MG63 (cell line): ENCODE data around the gene SMPX. TPM values are rescaled to one million over a fixed set of nuclear protein-coding genes. Genes with fewer than 3 reads are reported as not detected.

Source experiments
- DNase-seq: peaks from one replicate; pipeline ENCODE4 v3.0.0-alpha.2; 2020
- H3K27me3 ChIP-seq: fragments of 250-450 bp; sonication (Bioruptor Pico); 2 replicates; pipeline ENCODE4 v1.5.1; 2020; ENCODE audit warnings: mild to moderate bottlenecking, moderate library complexity
- H3K36me3 ChIP-seq: fragments of 250-450 bp; sonication (Bioruptor Pico); 2 replicates; pipeline ENCODE4 v1.5.1; 2020; ENCODE audit warnings: mild to moderate bottlenecking, moderate library complexity
- H3K4me3 ChIP-seq: fragments of 250-450 bp; sonication (Bioruptor Pico); 2 replicates; pipeline ENCODE4 v1.5.1; 2020; ENCODE audit warnings: mild to moderate bottlenecking, moderate library complexity
- H3K9me3 ChIP-seq: fragments of 250-450 bp; sonication (Bioruptor Pico); 2 replicates; pipeline ENCODE4 v1.5.1; 2020; ENCODE audit warnings: mild to moderate bottlenecking, moderate library complexity
- total RNA-seq: library from RNA; depleted of rRNA; stranded (reverse); fragments of >200 nt; shearing (Covaris generic); gene quantifications from 2 replicates; pipeline ENCODE4 v1.2.3, GENCODE V29; 2014; ENCODE audit warnings: low replicate concordance

The SMPX gene
- total RNA-seq, 1 experiment from 2014 or later: not detected

- H3K4me3 ChIP-seq: no peak overlapping the region
- no peaks in the 10 kb centered on the region for H3K36me3 ChIP-seq
- DNase-seq: no peak
- no peaks in the 10 kb centered on the region for H3K9me3 ChIP-seq
- H3K27me3 ChIP-seq: no peaks in the 10 kb centered on the region
Measured at GRCh38 chrX:21730026-21730425, 27.9 kb downstream of the SMPX start.

- Histone ChIP-seq H3K36me3 (no peaks in the 10 kb centered on the region), H3K4me3 (no peak overlapping the region), H3K9me3 (no peaks in the 10 kb centered on the region), H3K27me3 (no peaks in the 10 kb centered on the region)
- DNase-seq: no peak
Measured at GRCh38 chrX:21728276-21728968, 29.5 kb downstream of the SMPX start.

DNA sequence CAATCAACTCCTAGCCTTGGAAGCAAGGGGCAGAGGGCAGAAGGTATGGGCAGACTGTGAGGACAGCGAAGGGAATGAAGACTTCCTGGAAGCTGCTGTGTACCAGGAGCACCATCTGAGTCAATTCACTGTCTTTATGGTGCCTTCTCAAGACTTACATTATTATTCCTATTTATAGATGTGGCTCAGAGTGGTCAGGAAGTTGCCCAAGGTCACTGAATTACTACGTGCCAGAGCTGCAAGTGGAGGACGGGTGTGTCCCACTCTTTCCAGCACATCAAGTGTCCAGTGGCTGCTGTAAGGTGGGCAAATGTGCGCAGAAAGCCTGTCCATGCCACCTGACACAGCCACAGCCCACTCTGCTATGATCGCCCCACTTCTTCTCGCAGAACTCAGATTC lies 32.0 kb downstream of the SMPX start:
- Histone ChIP-seq H3K27me3 (no peaks in the 10 kb centered on the region), H3K4me3 (no peak overlapping the region), H3K9me3 (no peaks in the 10 kb centered on the region), H3K36me3 (no peaks in the 10 kb centered on the region)
- DNase-seq: no peak

- no peaks in the 10 kb centered on the region for H3K9me3 ChIP-seq
- no peak for DNase-seq
- H3K27me3 ChIP-seq: no peaks in the 10 kb centered on the region
- no peaks in the 10 kb centered on the region for H3K36me3 ChIP-seq
- H3K4me3 ChIP-seq: no peak overlapping the region
Measured at GRCh38 chrX:21725496-21725895, 32.4 kb downstream of the SMPX start.

DNA sequence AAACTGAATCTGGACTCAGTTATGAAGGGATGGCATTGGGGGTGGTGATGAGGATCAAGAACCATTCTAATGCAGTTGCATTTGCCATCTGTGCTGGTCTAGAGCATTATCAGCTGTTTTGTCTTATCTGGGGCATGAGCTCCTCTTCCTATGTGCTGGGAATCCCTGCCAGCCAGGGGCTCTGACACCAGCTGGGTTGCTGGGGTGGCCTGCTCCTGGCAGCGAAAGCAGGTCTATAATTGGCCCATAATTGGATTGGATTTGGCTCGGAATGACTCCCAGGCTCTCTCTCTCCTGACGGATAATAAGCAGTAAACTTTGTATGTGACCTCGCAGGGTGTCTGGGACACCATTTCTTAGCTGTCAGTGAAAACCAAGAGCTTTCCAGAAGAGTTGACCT lies 34.1 kb downstream of the SMPX start:
- H3K4me3 ChIP-seq: no peak overlapping the region
- H3K36me3 ChIP-seq: no peaks in the 10 kb centered on the region
- no peak for DNase-seq
- H3K27me3 ChIP-seq: no peaks in the 10 kb centered on the region
- H3K9me3 ChIP-seq: no peaks in the 10 kb centered on the region

GRCh38 chrX:21723084-21723483 lies 34.8 kb downstream of the SMPX start:
- Histone ChIP-seq H3K36me3 (no peaks in the 10 kb centered on the region), H3K4me3 (no peak overlapping the region), H3K9me3 (no peaks in the 10 kb centered on the region), H3K27me3 (no peaks in the 10 kb centered on the region)
- no peak for DNase-seq

GRCh38 chrX:21721195-21721594 lies 36.7 kb downstream of the SMPX start:
- Histone ChIP-seq H3K9me3 (no peaks in the 10 kb centered on the region), H3K4me3 (no peak overlapping the region), H3K36me3 (no peaks in the 10 kb centered on the region), H3K27me3 (no peaks in the 10 kb centered on the region)
- no peak for DNase-seq

DNA sequence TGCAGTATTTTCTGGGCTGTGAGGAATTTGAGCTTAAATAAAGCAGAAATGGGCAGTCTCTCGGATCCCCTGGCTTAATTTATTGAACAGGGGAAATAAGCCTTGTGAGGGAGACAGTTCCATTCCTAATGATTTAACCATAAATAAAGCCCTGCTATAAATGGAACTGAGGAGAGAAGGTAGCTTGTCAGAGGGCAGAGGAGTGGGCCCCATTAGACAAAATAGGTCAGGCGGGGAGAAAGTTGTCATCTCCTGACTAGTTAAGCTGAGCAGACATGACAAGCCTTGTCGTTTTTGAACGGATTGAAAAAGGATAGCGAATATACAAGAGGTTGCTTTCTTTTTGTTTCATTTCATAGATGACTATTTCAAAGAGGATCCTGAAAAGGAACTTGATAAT lies 39.3 kb downstream of the SMPX start:
- Histone ChIP-seq H3K4me3 (no peak overlapping the region), H3K36me3 (no peaks in the 10 kb centered on the region), H3K27me3 (no peaks in the 10 kb centered on the region), H3K9me3 (no peaks in the 10 kb centered on the region)
- no peak for DNase-seq

GRCh38 chrX:21717802-21718201 lies 40.1 kb downstream of the SMPX start:
- no peak overlapping the region for H3K4me3 ChIP-seq
- DNase-seq: no peak
- H3K9me3 ChIP-seq: no peaks in the 10 kb centered on the region
- no peaks in the 10 kb centered on the region for H3K27me3 ChIP-seq
- no peaks in the 10 kb centered on the region for H3K36me3 ChIP-seq

- no peak for DNase-seq
Measured at GRCh38 chrX:21715825-21716224, 42.1 kb downstream of the SMPX start.

DNA sequence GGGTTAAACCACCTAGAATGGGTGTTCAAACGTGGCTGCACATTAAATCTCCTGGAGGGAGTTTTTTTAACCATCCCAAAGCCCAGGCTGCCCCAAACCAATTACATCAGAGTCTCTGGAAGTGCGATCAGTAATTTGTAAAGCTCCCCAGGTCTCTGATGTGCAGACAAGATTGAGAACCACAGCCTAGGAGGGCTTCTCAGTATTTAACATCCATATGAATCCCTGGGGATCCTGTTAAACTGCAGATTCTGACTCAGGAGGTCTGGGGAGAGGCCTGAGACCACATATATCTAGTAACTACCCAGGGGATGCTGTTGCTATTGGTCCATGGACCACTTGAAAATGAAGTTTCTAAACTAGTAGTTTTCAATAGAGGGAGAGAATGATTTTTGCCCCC lies 42.6 kb downstream of the SMPX start:
- DNase-seq: no peak
- H3K4me3 ChIP-seq: no peak overlapping the region
- H3K36me3 ChIP-seq: no peaks in the 10 kb centered on the region
- H3K27me3 ChIP-seq: no peaks in the 10 kb centered on the region
- no peaks in the 10 kb centered on the region for H3K9me3 ChIP-seq

More at GRCh38 chrX:21715825-21716224, 42.1 kb downstream of the SMPX start:
- Histone ChIP-seq H3K4me3 (no peak overlapping the region), H3K36me3 (no peaks in the 10 kb centered on the region), H3K27me3 (no peaks in the 10 kb centered on the region), H3K9me3 (no peaks in the 10 kb centered on the region)

DNA sequence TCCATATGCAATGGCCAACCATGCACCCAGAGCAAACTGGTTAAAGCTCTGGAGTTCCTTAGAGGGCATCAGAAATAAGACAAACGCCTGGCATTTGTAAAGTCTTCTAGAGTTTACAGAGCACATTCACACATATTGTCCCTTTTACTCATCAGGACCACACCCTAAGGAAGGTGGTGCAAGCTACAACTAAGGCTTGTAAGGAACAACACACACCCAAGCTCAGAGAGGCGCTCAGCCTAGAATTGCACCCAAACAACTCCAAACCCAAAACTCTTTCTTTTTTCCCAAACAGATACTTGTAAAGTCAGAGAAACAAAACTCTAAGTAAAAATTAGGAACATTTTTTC lies 46.1 kb downstream of the SMPX start:
- H3K9me3 ChIP-seq: no peaks in the 10 kb centered on the region
- H3K27me3 ChIP-seq: no peaks in the 10 kb centered on the region
- H3K36me3 ChIP-seq: no peaks in the 10 kb centered on the region
- no peak for DNase-seq
- no peak overlapping the region for H3K4me3 ChIP-seq

DNA sequence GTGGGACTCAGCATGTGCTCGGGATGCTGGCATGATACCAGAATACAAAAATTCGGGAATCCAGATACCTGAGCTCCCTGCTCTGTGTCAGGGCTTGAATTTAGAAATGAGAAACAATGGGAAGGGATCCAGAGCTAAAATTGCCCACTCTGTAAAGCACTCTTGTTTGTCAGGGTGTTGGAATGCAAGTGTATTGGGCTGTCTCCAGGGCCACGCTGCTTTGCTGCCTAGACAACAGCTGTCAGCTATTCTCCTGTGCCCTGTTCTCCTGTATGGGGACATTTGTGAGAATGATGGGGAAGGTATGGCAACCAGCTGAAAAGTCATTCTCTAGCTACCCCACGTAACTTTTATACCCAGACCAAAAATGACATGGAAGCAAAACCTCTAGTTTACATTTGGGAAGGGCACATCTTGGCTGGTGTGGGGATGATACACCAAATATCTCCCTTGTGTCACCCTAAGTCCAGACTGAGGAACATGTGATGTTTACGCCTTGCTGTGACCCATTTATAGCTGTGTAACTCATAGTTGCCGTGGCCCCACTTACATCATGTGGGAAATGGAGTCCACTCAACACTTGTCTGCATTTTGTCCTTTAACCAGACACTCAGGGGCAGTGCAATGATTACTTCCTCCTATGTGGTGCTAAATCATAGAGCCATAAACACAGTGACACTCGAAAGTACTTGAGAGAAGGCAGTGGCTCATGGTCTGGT lies 46.6 kb downstream of the SMPX start:
- Histone ChIP-seq H3K4me3 (no peak overlapping the region), H3K36me3 (no peaks in the 10 kb centered on the region), H3K27me3 (no peaks in the 10 kb centered on the region), H3K9me3 (no peaks in the 10 kb centered on the region)
- DNase-seq: no peak

- H3K27me3 ChIP-seq: no peaks in the 10 kb centered on the region
- DNase-seq: no peak
- no peaks in the 10 kb centered on the region for H3K9me3 ChIP-seq
- no peaks in the 10 kb centered on the region for H3K36me3 ChIP-seq
- H3K4me3 ChIP-seq: no peak overlapping the region
Measured at GRCh38 chrX:21708116-21708515, 49.8 kb downstream of the SMPX start.

DNA sequence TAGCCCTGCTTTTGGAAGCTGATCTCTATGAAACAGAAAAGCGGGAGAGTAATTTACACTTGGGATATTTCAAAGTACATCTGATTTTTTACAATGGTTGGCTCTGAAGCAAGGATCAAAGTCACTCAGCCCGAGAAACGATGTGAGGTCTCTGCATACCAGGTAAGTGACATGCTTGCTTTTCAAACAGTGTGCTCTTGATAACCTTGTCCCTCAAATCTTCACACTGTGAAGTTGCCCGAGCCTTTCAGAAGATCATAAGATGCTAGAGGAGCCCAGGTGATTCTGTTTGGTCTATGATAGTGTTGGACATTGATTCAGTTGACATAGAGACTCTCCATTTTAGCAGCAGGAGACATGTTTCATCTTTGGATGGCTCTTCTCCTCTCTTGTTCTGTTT lies 52.7 kb downstream of the SMPX start:
- no peak for DNase-seq
- no peak overlapping the region for H3K4me3 ChIP-seq
- H3K9me3 ChIP-seq: no peaks in the 10 kb centered on the region
- H3K36me3 ChIP-seq: no peaks in the 10 kb centered on the region
- no peaks in the 10 kb centered on the region for H3K27me3 ChIP-seq

DNA sequence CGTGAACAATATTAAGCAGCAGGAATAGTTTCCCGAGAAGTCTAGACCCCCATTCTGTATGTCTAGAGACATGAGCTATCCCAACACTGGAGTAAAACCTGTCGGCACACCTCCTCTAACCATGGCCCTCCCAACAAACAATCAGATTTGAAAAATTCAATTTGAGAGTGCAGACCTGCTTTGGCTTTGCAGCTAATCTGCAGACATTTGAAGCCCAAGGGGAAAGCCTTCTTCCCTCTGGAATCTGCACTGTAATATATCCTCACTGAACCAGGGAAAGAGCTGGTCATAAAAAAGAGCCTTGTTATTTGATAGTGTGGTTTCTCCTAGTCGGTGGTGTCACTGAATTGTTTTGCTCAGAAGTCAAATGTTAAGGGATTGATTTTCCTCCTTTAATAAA lies 55.2 kb downstream of the SMPX start:
- H3K9me3 ChIP-seq: no peaks in the 10 kb centered on the region
- H3K27me3 ChIP-seq: no peaks in the 10 kb centered on the region
- no peak for DNase-seq
- no peak overlapping the region for H3K4me3 ChIP-seq
- H3K36me3 ChIP-seq: no peaks in the 10 kb centered on the region

DNA sequence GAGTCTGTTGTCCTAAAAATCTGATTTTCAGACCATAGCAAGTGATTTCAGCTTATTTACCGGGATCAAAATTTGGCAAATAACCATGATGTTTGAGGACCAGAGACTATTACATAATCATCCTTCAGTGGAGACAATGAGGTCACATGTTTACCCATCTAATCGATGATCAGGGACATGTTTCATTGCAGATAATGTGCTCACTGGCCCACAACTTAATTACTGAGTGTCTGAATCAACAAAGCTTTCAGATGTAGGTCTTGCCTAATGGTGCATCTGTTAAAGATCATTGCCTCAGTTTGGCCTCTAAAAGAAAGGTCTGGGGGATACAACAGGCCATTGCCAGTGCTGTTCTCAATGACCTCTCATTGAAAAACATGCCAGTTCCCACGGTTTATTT lies 56.9 kb downstream of the SMPX start:
- Histone ChIP-seq H3K27me3 (no peaks in the 10 kb centered on the region), H3K9me3 (no peaks in the 10 kb centered on the region), H3K36me3 (no peaks in the 10 kb centered on the region), H3K4me3 (no peak overlapping the region)
- no peak for DNase-seq

- no peak for DNase-seq
- Histone ChIP-seq H3K9me3 (no peaks in the 10 kb centered on the region), H3K4me3 (no peak overlapping the region), H3K36me3 (no peaks in the 10 kb centered on the region), H3K27me3 (no peaks in the 10 kb centered on the region)
Measured at GRCh38 chrX:21700275-21700674, 57.6 kb downstream of the SMPX start.
